Upper lobe of right lung (tissue), 1 donor: Measurements from ENCODE around the gene GGCT. TPM values are rescaled to one million over a fixed set of nuclear protein-coding genes. Genes with fewer than 3 reads are reported as not detected.

Experiments used
- ATAC-seq: fragments of 200-7000 bp; cut with Tn5 transposase; one replicate; pipeline ENCODE4 v1.9.1; 2020; ENCODE audit warnings: mild to moderate bottlenecking, moderate library complexity
- DNase-seq: peaks from one replicate; pipeline ENCODE4 v3.0.0-alpha.2; 2020
- H3K27ac ChIP-seq: fragments of 200-600 bp; one replicate; pipeline ENCODE4 v1.8.0; 2022
- H3K27me3 ChIP-seq: fragments of 200-600 bp; one replicate; pipeline ENCODE4 v1.8.0; 2022; ENCODE audit warnings: mild to moderate bottlenecking
- H3K36me3 ChIP-seq: fragments of 200-600 bp; one replicate; pipeline ENCODE4 v1.8.0; 2022
- H3K4me1 ChIP-seq: fragments of 200-600 bp; one replicate; pipeline ENCODE4 v1.8.0; 2022
- H3K4me3 ChIP-seq: fragments of 200-600 bp; one replicate; pipeline ENCODE4 v1.8.0; 2022; ENCODE audit warnings: mild to moderate bottlenecking
- H3K9me3 ChIP-seq: fragments of 200-600 bp; one replicate; pipeline ENCODE4 v1.8.0; 2022
- CTCF ChIP-seq: fragments of 200-600 bp; IDR thresholded peaks from one replicate; pipeline ENCODE4 v1.8.0; 2022; ENCODE audit warnings: antibody characterized with exemption
- intact Hi-C: fragments of 100-400 bp; cut with DNase I; formaldehyde crosslinking; loops from one replicate; pipeline ENCODE4 v1.11.0; 2022
- long read RNA-seq: library from polyadenylated mRNA; unstranded; transcript quantifications from one replicate; pipeline ENCODE4 v2.0.0, GENCODE V29; 2021
- total RNA-seq: library from RNA; stranded (reverse); fragmentation: NEBNext Ultra II Directional; extraction: Animal tissue kit (Norgen Biotek cat#: 25700); gene quantifications from one replicate; pipeline ENCODE4 v1.2.1, GENCODE V29; 2021
- donor health status: DM: no; HTN: yes; CAD: no; lungs with severe emphysema.

The GGCT gene
- total RNA-seq, result 25.6 TPM
- long read RNA-seq, transcript GGCT-207 (3 exons, 1,012 nt), result minor isoform, 5 of 24 reads
- long read RNA-seq, transcript GGCT-202 (4 exons, 1,173 nt), result major isoform, 17 of 24 reads
- long read RNA-seq, partial matches to known transcripts, result 1 of 24 reads
- long read RNA-seq, other reads (novel, unspliced or antisense), result 1 of 24 reads

- intact Hi-C loops, result no loop called here
- Histone ChIP-seq H3K27ac (peak within 1 kb of the TSS; percentile 90), H3K27me3 (no peaks in the 10 kb centered on the region), H3K36me3 (no peaks in the 10 kb centered on the region), H3K4me1 (peaks cover 18% of the 10 kb centered on the region), H3K9me3 (no peaks in the 10 kb centered on the region), H3K4me3 (peak within 1 kb of the TSS; percentile 83)
- DNase-seq (peak; percentile 99), ATAC-seq (peak; percentile 99)
- TF ChIP-seq CTCF, result no peak
Observed at GRCh38 chr7:30504301-30505173, at the start of gene GGCT. Gene GGCT (minus strand): TSS chr7:30504829. CDS start chr7:30504709, 120 bp downstream.

GRCh38 chr7:30553546-30553945 is 48.9 kb upstream of the GGCT start:
- Histone ChIP-seq H3K4me1 (peaks cover 19% of the 10 kb centered on the region), H3K36me3 (peaks cover 4% of the 10 kb centered on the region), H3K9me3 (no peaks in the 10 kb centered on the region), H3K27ac (peak overlapping the region; percentile 21), H3K4me3 (no peak overlapping the region), H3K27me3 (no peaks in the 10 kb centered on the region)
- no peak for DNase-seq
- no peak for ATAC-seq
- TF ChIP-seq CTCF, result no peak
- intact Hi-C loops, result no loop called here

- H3K27me3 ChIP-seq, result no peaks in the 10 kb centered on the region
- H3K9me3 ChIP-seq, result no peaks in the 10 kb centered on the region
- H3K27ac ChIP-seq, result no peak overlapping the region
- no peak overlapping the region for H3K4me3 ChIP-seq
- intact Hi-C loops, result no loop called here
- ATAC-seq (no peak), DNase-seq (no peak)
- no peak for TF ChIP-seq CTCF
- peaks cover 19% of the 10 kb centered on the region for H3K4me1 ChIP-seq
- peaks cover 4% of the 10 kb centered on the region for H3K36me3 ChIP-seq
Observed at GRCh38 chr7:30553141-30553540, 48.5 kb upstream of the GGCT start.

GRCh38 chr7:30552330-30552729 is 47.7 kb upstream of the GGCT start:
- H3K27me3 ChIP-seq, result no peaks in the 10 kb centered on the region
- peaks cover 19% of the 10 kb centered on the region for H3K4me1 ChIP-seq
- no peak for DNase-seq
- TF ChIP-seq CTCF, result no peak
- intact Hi-C loops, result no loop called here
- H3K9me3 ChIP-seq, result no peaks in the 10 kb centered on the region
- no peak overlapping the region for H3K4me3 ChIP-seq
- H3K36me3 ChIP-seq, result no peaks in the 10 kb centered on the region
- ATAC-seq, result no peak
- no peak overlapping the region for H3K27ac ChIP-seq

- Histone ChIP-seq H3K4me3 (no peak overlapping the region), H3K27me3 (no peaks in the 10 kb centered on the region), H3K27ac (peak overlapping the region; percentile 40), H3K36me3 (peaks cover 4% of the 10 kb centered on the region), H3K9me3 (no peaks in the 10 kb centered on the region), H3K4me1 (peaks cover 19% of the 10 kb centered on the region)
- intact Hi-C loops, result no loop called here
- no peak for TF ChIP-seq CTCF
- ATAC-seq (peak; percentile 52), DNase-seq (no peak)
Observed at GRCh38 chr7:30549931-30550493, 45.4 kb upstream of the GGCT start.
